HG03139 (cell line): ENCODE measurements around the gene DDRGK1.
"Not testable (repeated sequence)": the region's sequence is repeated elsewhere in the genome, so short reads cannot be mapped to it uniquely, and the experiment has no call there.

ENCODE experiments used
- ATAC-seq: cut with Tn5 transposase; IDR thresholded peaks from one replicate; pipeline ENCODE4 v1.9.1; 2021; ENCODE audit not compliant: unreplicated experiment

DDRGK1 gene

GRCh38 chr20:3188823-3189413, 15.6 kb downstream of the DDRGK1 start:
- ATAC-seq: no peak

GRCh38 chr20:3187861-3188260, 16.6 kb downstream of the DDRGK1 start:
- ATAC-seq: not testable (repeated sequence)

DNA sequence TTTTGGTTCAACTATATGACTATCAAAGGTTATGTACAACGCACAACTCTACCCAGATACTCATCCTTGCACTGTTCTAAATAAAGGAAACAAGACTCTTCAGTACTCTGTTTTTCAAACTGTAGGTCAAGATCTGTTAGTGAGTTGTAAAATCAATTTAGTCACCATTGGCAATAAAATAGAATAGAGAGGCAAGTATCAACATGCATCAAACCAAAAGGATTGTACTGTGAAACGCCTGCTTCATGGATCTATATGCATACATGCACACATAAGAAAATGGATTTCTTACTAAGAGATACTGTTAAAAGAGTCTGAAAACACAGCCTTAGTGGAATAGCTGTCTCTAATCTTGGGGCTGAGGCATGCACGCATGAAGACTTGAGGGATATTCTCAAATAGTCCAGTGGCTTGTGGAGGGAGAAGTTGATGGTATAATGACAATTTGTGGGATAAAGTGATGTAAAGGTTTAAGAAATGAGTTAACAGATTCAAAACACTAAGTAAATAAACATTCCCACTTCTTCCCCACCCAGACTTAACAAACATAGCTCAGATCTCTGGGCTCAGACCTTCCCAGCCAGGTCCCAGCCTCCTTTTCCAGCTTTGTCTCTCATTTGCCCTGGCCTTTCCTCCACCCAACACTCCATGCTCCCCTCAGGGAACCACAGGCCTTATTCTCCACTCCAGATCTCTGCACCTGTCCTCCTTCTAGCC, 20.4 kb downstream of the DDRGK1 start:
- ATAC-seq: no peak

DNA sequence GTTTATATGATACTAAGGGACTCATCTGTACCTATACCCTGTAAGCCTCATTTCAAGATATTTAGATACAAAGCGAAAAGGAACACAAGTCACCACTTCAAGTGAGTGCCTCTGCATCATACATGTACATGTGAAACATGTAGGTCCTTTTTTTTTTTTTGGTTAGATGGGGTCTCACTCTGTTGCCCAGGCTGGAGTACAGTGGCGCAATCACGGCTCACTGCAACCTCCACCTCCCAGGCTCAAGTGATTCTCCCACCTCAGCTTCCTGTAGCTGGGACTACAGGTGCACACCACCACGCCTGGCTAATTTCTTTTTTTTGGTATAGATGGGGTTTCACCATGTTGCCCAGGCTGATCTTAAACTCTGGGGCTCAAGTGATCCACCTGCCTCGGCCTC, 22.1 kb downstream of the DDRGK1 start:
- not testable (repeated sequence) for ATAC-seq

DNA sequence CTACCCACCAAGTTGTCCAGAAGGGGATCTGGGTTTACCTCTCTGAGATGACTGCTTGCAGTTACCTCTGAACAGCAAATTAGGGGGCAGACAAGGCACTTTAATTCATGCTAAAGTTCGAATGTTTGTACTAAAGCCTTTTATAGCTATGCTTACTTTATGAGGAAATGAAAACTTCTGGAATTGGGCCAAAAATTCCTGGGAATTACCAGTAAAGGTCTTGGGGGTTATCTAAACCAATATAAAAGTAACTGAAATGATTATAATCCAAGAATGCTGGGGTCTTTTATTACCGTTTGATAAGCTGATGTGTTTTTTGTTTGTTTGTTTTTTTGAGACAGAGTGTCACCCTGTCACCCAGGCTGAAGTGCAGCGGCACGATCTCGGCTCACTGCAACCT, 23.2 kb downstream of the DDRGK1 start:
- no peak for ATAC-seq

GRCh38 chr20:3180319-3180718, 24.2 kb downstream of the DDRGK1 start:
- ATAC-seq: no peak

DNA sequence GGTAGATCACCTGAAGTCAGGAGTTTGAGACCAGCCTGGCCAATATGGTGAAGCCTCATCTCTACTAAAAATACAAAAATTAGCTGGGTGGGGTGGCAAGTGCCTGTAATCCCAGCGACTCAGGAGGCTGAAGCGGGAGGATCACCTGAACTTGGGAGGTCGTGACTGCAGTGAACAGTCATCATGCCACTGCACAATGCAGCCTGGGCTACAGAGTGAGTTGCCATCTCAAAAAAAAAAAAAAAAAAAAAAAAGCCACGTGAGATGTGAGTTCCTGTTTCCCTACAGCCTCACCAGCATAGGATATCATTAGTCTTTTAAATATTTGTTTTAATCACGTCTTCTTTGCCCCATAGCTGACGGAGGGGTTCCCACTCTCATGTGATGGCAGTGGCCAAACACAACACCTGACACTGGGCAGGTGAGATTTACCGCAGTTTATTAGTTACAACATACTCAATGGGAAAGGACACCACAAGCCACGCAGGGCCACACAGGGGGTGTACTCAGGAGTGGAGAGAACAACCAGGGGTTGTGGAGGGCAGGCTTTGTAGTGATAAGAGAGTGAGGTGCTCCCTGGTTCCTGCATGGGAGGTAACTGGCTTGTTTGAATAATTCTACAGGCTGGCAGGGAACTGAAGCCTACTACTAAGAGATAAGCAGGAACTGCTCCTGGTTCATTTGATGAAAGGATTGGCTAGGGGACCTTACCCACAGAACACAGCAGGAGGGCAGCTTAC, 26.6 kb downstream of the DDRGK1 start:
- no peak for ATAC-seq

GRCh38 chr20:3175270-3175669, 29.2 kb downstream of the DDRGK1 start:
- ATAC-seq: no peak

GRCh38 chr20:3174442-3175261, 29.8 kb downstream of the DDRGK1 start:
- ATAC-seq: no peak

DNA sequence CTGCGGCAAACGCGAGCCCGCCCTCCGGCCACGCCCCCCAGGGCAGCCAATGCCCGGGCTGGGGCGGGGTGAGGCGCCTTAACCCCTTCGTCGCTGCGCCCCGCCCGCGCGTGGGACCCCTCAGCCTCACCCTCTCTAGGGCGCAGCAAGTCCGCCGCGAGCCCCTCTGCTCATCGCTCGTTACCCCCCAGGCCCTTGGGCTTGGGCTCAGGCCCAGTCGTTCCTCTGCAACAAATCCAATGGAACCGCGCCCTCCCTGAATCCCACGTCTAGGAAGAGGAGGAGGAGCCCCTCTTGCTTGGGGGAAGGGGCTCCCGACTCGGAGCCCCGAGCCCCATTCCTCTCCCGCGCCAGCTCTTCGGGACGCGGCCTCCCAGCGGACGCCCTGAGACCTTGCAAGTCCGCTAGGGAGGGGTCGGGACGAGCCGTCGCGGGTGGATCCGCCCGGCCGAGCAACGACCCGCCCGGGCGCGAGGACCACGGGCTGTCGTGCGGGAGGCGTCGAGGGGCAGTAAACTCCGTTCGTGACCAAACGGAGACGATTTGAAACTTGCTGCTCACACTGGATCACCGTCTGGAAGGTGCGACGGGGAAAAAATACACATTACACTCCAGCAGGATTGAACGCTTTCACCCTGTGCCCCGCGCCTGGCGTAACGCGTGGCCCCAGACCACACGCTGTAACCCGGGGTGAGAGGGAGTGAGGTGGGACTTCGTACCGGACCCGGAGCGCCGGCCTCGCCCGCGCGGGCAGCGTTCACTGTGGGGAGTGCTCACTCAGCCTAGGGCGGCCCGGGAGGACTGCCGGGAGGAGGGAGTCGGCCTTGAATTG, 30.7 kb downstream of the DDRGK1 start:
- peak; percentile 80 for ATAC-seq

DNA sequence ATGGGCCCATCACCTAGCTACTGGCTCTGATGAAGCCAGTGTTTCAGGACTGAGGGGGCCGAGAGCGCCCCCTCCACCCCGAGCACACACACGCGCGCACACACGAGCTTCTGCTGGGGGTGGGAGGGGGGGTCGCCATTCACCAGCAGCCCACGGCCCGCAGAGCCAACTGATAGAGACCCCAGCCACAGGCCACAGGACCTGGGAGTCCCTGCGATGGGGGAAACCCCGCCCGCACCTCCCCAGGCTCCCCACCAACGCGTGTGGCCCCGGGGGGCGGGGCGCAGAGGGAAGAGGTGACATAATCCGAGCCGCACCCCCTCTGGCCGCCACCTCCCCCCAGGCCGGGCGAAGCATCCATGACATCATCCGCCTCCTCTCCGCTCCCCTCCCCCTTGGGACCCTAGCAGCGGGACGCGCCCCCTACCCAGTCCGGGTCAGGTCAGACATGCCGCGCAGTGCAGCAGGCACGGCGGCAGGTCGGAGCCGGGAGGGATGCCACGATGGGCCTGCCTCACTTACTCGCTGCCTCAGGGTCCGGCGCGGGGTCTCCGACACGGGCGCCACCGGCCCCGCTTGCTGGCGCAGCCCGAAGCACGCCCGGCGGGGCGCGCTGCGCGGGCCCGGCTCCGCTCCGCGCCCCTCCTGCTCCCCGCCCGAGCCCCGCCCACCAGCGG, 31.4 kb downstream of the DDRGK1 start, which contains the start of gene LZTS3:
Gene LZTS3, minus strand, starts transcription at position 617 of the 677 bp plus-strand sequence. CDS start 6,386 bp downstream, outside the sequence.
- peak; percentile 32 for ATAC-seq

- no peak for ATAC-seq
Measured at GRCh38 chr20:3172126-3172932, 32.2 kb downstream of the DDRGK1 start.

DNA sequence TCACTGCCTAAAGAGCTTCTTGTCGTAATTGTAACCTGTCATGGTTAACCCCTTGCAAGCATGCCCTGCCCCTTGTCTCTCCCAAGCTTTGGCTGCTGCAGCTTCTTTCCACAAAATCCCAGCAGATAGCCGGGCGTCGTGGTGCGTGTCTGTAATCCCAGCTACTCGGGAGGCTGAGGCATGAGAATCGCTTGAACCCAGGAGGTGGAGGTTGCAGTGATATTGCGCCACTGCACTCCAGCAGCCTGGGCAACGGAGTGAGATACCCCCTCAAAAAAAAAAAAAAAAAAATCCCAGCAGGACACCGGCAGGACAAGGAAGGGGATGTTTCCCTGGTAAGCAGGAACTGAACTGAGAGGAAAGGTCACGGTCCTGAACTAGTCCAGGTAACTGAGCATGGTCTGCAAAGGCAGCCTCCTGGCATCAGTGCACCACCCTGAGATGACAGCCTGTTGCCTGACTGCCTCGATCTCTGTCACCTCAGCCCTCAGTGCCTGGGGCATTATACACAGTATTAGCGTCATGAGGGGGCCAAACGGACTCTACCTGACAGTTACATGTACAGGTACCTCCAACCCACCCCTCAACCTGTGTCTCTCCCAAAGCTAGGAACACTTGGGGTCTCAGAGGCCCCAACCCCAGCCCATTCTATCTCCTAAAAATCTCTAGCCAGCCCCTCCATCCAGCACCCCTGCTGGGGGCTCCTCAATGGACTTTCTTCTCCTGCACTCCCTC, 32.9 kb downstream of the DDRGK1 start:
- ATAC-seq: no peak

GRCh38 chr20:3168829-3169590, 35.5 kb downstream of the DDRGK1 start:
- ATAC-seq: no peak

GRCh38 chr20:3168079-3168828, 36.2 kb downstream of the DDRGK1 start:
- no peak for ATAC-seq

DNA sequence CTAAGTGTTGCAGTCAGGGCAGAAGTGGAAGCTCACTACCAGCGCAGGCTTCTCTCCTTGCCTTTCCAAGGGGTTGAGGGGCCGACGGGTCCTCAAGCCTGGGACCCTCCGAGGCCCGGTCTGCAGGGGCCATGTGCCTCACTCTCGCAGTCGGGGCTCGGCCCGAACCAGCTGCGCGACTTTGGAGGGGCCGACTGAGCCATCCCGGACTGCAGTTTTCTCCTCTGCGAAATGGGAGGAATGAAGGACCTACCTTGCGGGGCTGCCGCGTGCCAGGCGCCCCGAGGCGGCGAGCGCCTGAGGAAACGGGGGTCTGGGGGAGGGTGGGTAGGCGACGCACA, 36.8 kb downstream of the DDRGK1 start:
- ATAC-seq: no peak

DNA sequence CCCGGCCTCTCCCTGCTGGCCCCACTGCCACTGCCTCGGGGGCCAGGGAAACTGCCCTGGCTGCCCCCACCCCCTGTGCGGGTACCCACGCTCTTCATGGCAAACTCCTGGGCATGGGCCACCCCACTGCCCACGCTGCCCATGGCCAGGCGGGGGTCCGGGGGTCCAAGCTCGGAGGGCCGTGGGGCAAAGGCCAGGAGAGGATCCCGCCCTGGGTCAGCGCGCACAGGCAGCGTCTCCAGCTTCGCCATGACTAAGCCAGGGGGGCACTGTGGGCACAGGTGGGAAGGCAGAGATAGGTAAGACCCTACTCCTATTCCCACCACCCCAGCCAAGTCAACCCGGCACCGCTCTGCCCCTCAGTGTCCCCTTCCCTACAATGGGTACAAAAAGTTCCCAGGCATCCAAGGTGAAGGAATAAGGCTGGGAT, 37.6 kb downstream of the DDRGK1 start:
- ATAC-seq: no peak
